ENCODE results near the gene DOHH.

- TF ChIP-seq CTCF (conservative IDR thresholded peaks at IDR 0.05) (no peak), ZFX (IDR thresholded peaks at IDR 0.05) (no peak)
Measured at GRCh38 chr19:3535235-3535535, 34.7 kb upstream of the DOHH start.

Measured in C4-2B (cell line).